HepG2 (cell line): ENCODE results near the gene PIK3R1. TPM values are rescaled to one million over a fixed set of nuclear protein-coding genes. Genes with fewer than 3 reads are reported as not detected.

Experiments
- IRF2 ChIP-seq: IDR thresholded peaks from 2 replicates; pipeline ENCODE4 v1.6.1; 2018; ENCODE audit warnings: missing genetic modification reagents, missing compliant biosample characterization
- MEIS2 ChIP-seq: sonication (generic); formaldehyde crosslinking; IDR thresholded peaks from 2 replicates; pipeline ENCODE4 v1.9.0; 2021; ENCODE audit warnings: mild to moderate bottlenecking, missing genetic modification reagents
- MZF1 ChIP-seq: sonication (generic); formaldehyde crosslinking; IDR thresholded peaks from 2 replicates; pipeline ENCODE4 v1.8.1; 2023; ENCODE audit warnings: mild to moderate bottlenecking, missing genetic modification reagents, borderline replicate concordance
- RBFOX2 ChIP-seq: fragments of 200-400 bp; formaldehyde crosslinking; IDR thresholded peaks from 2 replicates; pipeline ENCODE4 v1.6.1; 2017; ENCODE audit warnings: low read depth, mild to moderate bottlenecking, low read length
- ZBTB42 ChIP-seq: sonication (generic); formaldehyde crosslinking; IDR thresholded peaks from 2 replicates; pipeline ENCODE4 v1.5.0; 2020; ENCODE audit warnings: mild to moderate bottlenecking, missing genetic modification reagents
- ZBTB7B ChIP-seq: sonication (generic); formaldehyde crosslinking; IDR thresholded peaks from 2 replicates; pipeline ENCODE4 v1.4.0; 2020; ENCODE audit warnings: missing genetic modification reagents
- ZFY ChIP-seq: sonication (generic); formaldehyde crosslinking; IDR thresholded peaks from 2 replicates; pipeline ENCODE4 v1.4.0; 2020; ENCODE audit warnings: missing genetic modification reagents
- ZNF160 ChIP-seq: sonication (generic); formaldehyde crosslinking; IDR thresholded peaks from 2 replicates; pipeline ENCODE4 v1.8.0; 2022; ENCODE audit warnings: mild to moderate bottlenecking, inconsistent platforms, missing genetic modification reagents
- ZNF260 ChIP-seq: sonication (generic); formaldehyde crosslinking; IDR thresholded peaks from 2 replicates; pipeline ENCODE4 v1.4.0; 2020; ENCODE audit warnings: missing genetic modification reagents, low read depth, mild to moderate bottlenecking, borderline replicate concordance
- ZNF275 ChIP-seq: sonication (generic); formaldehyde crosslinking; IDR thresholded peaks from 2 replicates; pipeline ENCODE4 v1.8.0; 2022; ENCODE audit warnings: missing genetic modification reagents, mild to moderate bottlenecking, inconsistent platforms, borderline replicate concordance
- ZNF44 ChIP-seq: sonication (generic); formaldehyde crosslinking; IDR thresholded peaks from 2 replicates; pipeline ENCODE4 v1.5.1; 2020; ENCODE audit warnings: mild to moderate bottlenecking, missing genetic modification reagents
- ZNF446 ChIP-seq: sonication (generic); formaldehyde crosslinking; IDR thresholded peaks from 2 replicates; pipeline ENCODE4 v1.5.0; 2020; ENCODE audit warnings: mild to moderate bottlenecking, missing genetic modification reagents
- ZNF652 ChIP-seq: IDR thresholded peaks from 2 replicates; pipeline ENCODE4 v1.6.1; 2016; ENCODE audit warnings: low read depth, borderline replicate concordance
- ZNF768 ChIP-seq: sonication (generic); formaldehyde crosslinking; IDR thresholded peaks from 2 replicates; pipeline ENCODE4 v1.4.0; 2020; ENCODE audit warnings: missing genetic modification reagents
- ZNF788 ChIP-seq: sonication (generic); formaldehyde crosslinking; IDR thresholded peaks from 2 replicates; pipeline ENCODE4 v1.5.0; 2020; ENCODE audit warnings: mild to moderate bottlenecking, missing genetic modification reagents, borderline replicate concordance
- ZNF878 ChIP-seq: sonication (generic); formaldehyde crosslinking; IDR thresholded peaks from 2 replicates; pipeline ENCODE4 v1.8.1; 2023; ENCODE audit warnings: mild to moderate bottlenecking, missing genetic modification reagents, moderate library complexity
- polyA plus RNA-seq, 8 experiments: library from polyadenylated mRNA; depleted of rRNA in 3 of 8; stranded (reverse) in 7 of 8; unstranded in 1 of 8; fragments of >200 nt; fragmentation: Illumina TruSeq in 4 of 8; extraction: Trizol in 4 of 8; gene quantifications; 2 replicates each; pipeline versions ENCODE4 v1.2.1 to v1.2.3, GENCODE V29; 2011 to 2016; ENCODE audit warnings: low read depth in 4 of 8, missing spikeins in 1 of 8, mixed read lengths in 1 of 8; ENCODE audit not compliant: insufficient read depth in 1 of 8
- total RNA-seq, 5 experiments: library from RNA; depleted of rRNA; stranded (reverse); fragments of >200 nt; fragmentation: Illumina TruSeq; extraction: Trizol; gene quantifications; 2 replicates each; pipeline ENCODE4 v1.2.3, GENCODE V29; 2016; ENCODE audit warnings: low read depth in 1 of 5

The PIK3R1 gene
- total and polyA plus RNA-seq, 2 of the 13 experiments (the other 11 are each of a cell fraction or from before 2014, with no cell fraction given), result 8.4 to 21.3 TPM

- TF ChIP-seq ZNF160 (CRISPR knock-in tag) (no peak), ZNF768 (CRISPR knock-in tag) (0 out of 2 replicates have a peak, but pooled peaks have one; percentile 23), ZNF446 (CRISPR knock-in tag) (peak; percentile 59; the same call in 1 of the 2 replicates), ZBTB42 (CRISPR knock-in tag) (peak; percentile 65; the same call in 1 of the 2 replicates), ZNF260 (CRISPR knock-in tag) (no peak), ZFY (CRISPR knock-in tag) (peak; percentile 92), ZNF878 (CRISPR knock-in tag) (0 out of 2 replicates have a peak, but pooled peaks have one; percentile 7), MZF1 (CRISPR knock-in tag) (no peak), RBFOX2 (peak; percentile 86), MEIS2 (peak; percentile 55), ZNF652 (CRISPR knock-in tag) (no peak), ZNF788 (CRISPR knock-in tag) (peak; percentile 63), ZNF44 (0 out of 2 replicates have a peak, but pooled peaks have one; percentile 29), ZNF275 (0 out of 2 replicates have a peak, but pooled peaks have one; percentile 32), ZBTB7B (CRISPR knock-in tag) (peak; percentile 64; the same call in 1 of the 2 replicates), IRF2 (CRISPR knock-in tag) (no peak)
Measured at GRCh38 chr5:68215208-68215897, at the start of gene PIK3R1 (continued).
